H1 (cell line): ENCODE results near the gene PPP2R2C. TPM values are rescaled to one million over a fixed set of nuclear protein-coding genes. Genes with fewer than 3 reads are reported as not detected.

Experiments
- CHD7 ChIP-seq: fragments of 300-600 bp; sonication (generic); IDR thresholded peaks from 2 replicates; pipeline ENCODE4 v1.7.1; 2012; ENCODE audit warnings: low read length, moderate library complexity, mild to moderate bottlenecking, inconsistent platforms; ENCODE audit not compliant: insufficient replicate concordance
- CREB1 ChIP-seq: IDR thresholded peaks from 2 replicates; pipeline ENCODE4 v1.6.1; 2012; ENCODE audit warnings: inconsistent platforms
- KDM5A ChIP-seq: fragments of 200-600 bp; IDR thresholded peaks from 2 replicates; pipeline ENCODE4 v1.7.1; 2012; ENCODE audit warnings: mild to moderate bottlenecking, low read length, inconsistent platforms, mixed read lengths
- polyA plus RNA-seq, 7 experiments: library from polyadenylated mRNA; depleted of rRNA in 3 of 7; stranded (reverse) in 5 of 7; unstranded in 2 of 7; fragments of >200 nt in 5 of 7; fragments of 200-250 nt in 2 of 7; gene quantifications; 1 replicate in 5 of 7; 2 replicates in 1 of 7; 4 replicates in 1 of 7; pipeline versions ENCODE4 v1.2.1 to v1.2.3, GENCODE V29; 2011 to 2013; ENCODE audit warnings: missing spikeins in 2 of 7, mixed read lengths in 2 of 7
- total RNA-seq: library from RNA; stranded (reverse); fragmentation: NEBNext Ultra II Directional; extraction: Animal tissue kit (Norgen Biotek cat#: 25700); gene quantifications from 2 replicates; pipeline ENCODE4 v1.2.1, GENCODE V29; 2021

Gene PPP2R2C
- total and polyA plus RNA-seq, 2 of the 8 experiments (the other 6 are each of a cell fraction or from before 2014, with no cell fraction given): 6.4 TPM

- TF ChIP-seq CHD7: no peak
- TF ChIP-seq KDM5A: no peak
- no peak for TF ChIP-seq CREB1
These were observed 47.1 kb downstream of the PPP2R2C start (continued) for GRCh38 chr4:6425336-6425735.
